GM19397 (cell line): ENCODE results near the gene TTLL8.

Experiments
- ATAC-seq: cut with Tn5 transposase; IDR thresholded peaks from one replicate; pipeline ENCODE4 v1.9.1; 2021; ENCODE audit warnings: mild to moderate bottlenecking, moderate library complexity; ENCODE audit not compliant: unreplicated experiment

The TTLL8 gene

DNA sequence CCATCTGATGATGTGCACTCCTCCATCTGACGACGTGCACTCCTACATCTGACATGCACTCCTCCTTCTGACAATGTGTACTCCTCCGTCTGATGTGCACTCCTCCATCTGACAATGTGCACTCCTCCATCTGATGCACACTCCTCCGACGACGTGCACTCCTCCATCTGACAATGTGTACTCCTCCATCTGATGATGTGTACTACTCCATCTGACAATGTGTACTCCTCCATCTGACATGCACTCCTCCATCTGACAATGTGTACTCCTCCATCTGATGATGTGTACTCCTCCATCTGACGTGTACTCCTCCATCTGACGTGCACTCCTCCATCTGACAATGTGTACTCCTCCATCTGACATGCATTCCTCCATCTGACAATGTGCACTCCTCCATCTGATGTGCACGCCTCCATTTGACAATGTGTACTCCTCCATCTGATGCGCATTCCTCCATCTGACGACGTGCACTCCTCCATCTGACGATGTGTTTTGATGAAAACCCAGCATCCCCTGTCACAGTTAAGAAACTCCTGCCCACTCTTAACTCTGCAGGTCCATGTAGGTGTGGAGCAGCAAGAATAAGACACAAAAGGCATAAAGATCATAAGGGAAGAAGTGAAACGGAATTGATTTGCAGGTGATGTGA is 35.8 kb downstream of the TTLL8 start:
- ATAC-seq = no peak

DNA sequence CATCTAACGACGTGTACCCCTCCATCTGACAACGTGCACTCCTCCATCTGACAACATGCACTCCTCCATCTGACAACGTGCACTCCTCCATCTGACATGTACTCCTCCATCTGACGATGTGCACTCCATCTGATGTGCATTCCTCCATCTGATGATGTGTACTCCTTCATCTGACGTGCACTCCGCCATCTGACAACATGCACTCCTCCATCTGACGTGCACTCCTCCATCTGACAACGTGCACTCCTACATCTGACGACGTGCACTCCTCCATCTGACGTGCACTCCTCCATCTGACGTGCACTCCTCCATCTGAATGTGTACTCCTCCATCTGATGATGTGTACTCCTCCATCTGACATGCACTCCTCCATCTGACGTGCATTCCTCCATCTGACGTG is 37.5 kb downstream of the TTLL8 start:
- ATAC-seq = no peak

DNA sequence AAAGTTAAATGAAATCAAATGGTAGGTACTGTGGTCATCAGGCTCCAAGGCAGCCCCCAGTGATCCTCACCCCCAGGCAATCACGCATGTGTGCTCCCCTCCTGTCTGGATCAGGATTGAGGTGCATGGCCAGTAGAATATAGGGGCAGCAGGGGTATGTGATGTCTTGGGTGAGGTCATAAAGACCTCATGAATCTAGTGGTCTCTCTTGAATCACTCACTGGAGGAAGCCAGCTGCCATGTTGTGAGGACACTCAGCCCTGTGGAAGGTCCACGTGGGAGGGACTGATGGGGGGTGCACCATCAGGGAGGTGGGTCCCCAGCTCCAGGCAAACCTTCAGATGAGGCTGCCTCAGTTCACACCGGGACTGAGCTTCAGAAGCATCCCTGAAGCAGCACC is 38.8 kb downstream of the TTLL8 start:
- ATAC-seq = no peak

DNA sequence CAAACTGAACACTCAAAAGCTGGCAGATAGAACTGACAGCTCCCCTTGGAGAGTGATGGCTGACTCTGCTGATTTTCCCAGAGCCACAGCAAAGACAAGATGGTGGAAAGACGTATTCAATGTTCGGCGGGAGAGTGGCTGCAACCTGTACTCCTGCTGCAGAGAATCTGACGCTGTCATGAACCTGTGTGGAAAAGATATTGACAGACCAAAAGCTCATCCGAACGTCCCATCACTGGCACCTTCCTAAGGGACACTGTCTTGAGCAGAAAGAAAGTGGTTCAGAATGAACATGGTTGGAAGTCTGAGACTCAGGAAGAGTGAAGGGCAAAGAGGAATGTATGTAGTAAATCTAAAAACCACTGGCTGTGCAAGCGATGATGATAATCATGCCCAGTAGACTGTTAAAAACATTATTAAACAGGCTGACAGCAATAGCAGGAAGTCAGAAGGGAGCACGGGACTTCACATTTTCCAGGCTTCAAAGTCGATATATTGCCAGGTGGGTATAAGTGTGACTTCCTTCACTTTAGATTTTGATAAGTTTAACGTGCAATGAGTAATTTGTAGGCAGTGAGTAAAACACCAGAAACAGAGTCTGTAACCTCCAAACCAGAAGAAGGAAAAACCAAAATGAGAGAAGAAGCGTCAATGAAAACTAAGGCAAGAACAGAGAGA is 39.4 kb downstream of the TTLL8 start:
- no peak for ATAC-seq

DNA sequence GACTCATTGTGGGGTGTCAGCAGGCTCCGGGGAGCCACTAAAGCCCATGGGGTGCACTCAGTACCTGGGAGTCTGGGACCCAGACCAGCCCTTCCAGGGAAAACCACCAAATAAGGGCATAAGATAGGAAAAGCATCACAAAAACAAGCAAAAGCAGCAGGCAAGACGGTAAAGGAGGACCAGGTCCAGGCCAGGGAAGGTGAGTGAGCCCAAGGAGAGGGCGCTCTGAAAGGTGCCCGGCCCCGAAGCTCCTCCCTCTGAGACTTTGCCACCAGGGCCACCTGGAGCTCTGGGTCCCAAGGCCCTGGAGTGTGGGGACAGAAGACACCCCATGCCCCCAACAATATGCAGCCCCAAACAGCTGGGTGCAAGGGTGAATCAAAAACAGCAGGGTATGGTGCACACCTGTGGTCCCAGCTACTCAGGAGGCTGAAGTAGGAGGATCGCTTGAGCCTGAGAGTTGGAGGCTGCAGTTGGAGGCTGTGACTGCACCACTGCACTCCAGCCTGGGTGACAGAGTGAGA is 40.3 kb downstream of the TTLL8 start:
- no peak for ATAC-seq

DNA sequence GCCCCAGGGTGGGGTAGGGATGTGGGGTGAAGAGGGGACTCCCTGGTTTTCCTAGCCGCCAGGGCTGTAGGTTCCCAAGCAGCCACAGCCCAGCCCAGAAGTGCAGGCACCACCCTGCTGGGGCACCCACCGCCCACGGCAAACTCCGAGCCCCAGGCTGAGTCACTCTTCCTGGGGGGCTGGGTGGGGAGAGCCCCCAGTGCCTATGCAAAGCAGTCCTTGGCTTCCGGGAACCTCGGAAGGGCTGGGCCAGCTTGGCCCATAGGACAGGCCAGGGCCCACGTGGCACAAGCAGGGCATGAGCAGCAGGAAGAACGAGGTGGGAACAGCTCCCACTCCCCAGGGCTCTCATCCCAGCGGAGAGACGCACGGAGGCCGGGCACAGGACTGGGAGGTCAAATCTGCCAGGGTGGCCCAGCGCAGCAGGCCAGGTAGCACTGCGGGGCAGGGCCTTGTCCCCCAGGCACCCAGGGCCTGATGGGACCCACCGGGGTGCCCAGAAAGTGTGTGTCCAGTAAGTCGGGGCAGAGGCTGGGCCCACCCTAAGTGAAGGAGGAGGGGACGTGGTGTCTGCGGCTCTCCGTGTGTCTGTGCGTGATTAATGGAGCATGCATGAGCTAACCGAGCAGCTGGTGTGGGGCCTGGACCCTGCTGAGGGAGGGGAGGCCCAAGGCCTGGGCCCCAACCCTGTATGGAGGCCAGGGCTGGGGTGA is 41.0 kb downstream of the TTLL8 start:
- no peak for ATAC-seq

DNA sequence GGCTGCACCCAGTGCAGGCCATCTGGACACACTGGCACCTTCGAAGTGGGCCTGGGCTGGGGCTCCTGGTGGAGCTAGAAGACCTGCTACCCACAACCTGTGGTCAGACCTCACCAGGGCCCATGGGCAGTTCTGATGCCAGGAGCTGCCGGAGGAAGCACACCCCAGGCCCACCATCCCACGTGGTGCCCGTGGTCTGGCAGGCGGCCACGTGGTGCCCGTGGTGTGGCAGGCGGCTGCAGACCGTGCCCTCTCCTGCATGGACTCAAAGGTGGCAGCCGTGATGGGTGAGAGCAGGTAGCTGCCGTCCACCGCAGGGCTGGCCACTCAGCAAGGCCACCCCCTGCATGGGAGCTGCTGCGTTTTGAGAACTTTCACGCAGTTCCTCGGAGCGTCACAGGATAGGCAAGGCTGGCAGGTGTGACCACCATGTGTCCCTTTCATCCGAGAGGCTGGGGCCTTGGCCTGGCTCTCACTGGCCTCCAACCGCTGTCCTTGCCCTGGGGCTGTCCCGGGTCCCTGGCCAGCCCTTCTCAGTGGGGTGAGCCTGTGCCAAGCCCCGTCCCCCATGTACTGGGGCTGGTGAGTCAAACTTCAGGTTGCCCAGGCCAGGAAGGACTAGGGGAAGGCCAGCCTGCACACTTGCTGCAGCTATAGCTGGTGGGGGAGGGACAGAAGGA is 41.6 kb downstream of the TTLL8 start:
- no peak for ATAC-seq

DNA sequence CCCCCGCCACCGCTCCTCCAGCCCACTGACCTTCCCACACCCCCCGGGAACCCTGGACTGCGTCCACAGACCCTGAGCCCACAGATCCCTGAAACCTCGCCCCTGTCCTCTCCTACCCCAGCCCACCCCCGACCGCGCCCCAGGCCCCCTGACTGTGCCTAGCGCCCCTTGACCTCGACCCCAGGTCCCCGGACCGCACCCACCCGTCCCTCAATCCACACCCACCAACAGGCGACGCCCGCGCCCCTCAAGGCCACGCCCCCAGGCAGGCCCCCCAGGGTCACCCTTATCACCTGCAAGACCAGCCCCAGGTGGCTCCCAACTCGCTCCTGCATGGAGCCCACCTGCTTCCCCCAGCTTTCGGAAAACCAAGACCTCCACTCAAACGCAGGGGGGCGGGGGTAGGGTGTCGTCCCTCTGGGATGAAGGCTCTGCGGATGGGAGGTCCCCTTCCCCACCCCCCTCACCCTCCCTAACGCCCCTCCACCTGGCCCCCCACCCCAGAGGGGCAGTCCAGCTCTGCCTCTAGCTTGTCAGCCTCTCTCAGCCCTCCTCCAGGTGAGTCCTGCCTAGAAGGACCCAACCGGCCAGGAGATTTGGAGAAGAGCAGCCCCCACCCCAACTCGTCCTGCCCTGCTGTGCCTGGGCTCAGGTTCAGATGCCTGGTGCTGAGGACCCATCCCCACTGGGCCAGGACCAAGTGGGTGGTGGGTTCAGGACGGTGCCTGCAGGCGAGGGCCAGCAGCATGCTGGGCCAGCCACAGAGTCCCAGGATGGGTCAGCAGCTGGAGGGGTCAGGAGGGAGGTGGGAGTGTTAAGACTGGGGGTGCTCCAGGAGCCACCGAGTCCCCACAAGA is 42.4 kb downstream of the TTLL8 start:
- ATAC-seq = no peak

DNA sequence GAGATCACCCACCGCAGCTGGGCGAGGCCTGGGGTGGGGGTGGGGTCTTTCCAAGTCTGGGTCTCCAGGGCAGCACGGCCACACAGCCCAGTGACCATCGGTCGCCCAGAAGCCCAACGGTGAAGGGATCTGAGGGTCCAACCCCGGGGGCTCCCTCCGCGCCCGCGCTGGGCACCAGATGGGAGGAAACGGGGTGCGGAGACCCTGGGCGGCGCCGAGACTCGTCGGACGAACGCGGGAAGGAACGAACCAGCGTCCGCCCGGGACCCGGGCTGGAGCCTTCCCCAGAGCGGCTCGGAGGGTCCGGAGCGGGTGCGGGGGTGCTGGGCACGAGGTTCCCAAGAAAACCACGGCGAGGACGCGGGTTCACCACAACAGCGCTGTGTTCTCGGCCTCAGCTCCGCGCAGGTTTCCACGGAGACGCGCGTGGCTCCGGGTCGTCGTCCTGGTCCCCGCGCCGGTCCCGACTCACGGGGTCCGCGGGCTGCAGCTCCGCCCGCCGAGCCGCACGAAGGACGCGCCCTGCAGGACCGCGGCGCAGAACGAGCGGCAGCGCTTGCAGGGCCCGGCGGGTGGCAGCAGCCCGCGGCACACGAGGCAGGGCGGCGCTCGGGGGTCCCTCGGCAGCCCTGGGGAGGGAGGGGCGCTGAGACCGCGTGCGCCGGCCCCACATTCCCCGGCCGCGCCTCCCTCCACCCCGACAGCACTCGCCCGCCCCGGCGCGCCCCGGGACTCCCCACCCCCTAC is 43.3 kb downstream of the TTLL8 start:
- ATAC-seq = no peak

DNA sequence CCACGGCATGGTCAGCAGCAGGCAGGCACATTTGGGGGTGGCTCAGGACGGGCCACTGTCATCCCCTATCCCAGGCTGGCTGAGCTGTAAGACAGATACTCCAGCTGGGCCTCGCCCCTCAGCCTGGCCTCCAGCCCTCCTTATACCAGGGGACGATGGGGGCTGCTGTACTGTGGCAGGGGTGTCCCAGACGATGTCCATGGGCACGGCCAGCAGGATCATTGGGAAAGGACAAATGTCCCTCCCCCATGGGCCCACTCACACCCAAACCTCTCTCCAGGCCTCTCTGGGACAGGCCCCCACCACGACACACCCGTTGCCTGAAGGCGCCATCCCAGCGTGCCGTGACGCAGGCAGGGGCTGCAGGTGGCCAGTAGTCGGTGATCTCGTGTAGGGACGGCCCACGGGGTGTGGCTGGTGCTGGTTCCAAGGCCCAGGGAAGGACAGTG is 44.0 kb downstream of the TTLL8 start:
- ATAC-seq = no peak

DNA sequence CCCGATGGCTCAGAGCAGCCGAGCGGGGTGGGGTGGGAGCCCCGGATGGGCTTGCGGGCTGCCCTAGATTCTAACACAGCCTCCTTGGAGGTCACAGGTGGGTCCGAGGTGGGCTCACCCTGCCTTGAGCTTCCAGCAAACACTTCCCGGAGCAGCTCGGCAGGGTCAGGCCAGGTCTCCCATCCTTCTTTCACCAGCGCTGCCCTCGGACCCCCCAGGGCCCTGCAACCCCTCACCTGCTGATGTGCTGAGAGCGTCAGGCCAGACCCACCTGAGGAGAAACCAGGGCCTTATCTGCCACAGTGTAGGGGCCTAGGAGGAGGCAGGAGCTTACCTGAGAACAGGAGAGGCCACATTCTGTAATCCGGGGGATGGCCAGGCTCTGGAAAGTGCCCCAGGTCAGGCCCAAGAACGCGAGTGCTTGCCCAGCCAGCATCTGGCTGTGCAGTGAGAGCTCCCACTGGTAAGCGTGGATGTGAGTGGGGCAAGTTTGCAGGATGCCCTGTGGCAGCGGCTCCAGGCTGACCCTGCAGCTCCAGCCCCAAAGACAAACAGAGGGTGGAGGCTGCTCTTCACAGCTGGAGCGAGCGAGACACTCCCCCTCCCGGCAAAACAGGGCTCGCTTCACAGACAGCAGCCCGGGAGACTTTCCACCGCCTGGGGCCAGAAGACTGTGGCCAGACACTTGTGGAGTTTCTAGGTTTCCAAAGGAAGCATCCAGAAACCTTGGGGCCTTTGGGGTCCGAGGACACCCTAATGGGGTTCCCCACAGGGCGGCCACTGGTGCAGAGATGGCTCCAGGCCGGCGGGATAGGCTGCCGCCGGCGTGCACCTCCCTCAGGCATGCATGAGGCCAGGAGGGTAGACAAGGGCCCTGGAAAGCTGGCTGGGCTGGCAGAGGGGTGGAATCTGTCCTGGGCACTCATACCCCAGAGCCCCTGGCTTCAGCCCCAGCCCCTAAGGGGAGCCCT is 45.6 kb downstream of the TTLL8 start, which contains the start of gene IL17REL:
Gene IL17REL (minus strand): TSS at position 555 of the 971 bp plus-strand sequence. CDS start 119 bp downstream, at position 436.
- no peak for ATAC-seq

DNA sequence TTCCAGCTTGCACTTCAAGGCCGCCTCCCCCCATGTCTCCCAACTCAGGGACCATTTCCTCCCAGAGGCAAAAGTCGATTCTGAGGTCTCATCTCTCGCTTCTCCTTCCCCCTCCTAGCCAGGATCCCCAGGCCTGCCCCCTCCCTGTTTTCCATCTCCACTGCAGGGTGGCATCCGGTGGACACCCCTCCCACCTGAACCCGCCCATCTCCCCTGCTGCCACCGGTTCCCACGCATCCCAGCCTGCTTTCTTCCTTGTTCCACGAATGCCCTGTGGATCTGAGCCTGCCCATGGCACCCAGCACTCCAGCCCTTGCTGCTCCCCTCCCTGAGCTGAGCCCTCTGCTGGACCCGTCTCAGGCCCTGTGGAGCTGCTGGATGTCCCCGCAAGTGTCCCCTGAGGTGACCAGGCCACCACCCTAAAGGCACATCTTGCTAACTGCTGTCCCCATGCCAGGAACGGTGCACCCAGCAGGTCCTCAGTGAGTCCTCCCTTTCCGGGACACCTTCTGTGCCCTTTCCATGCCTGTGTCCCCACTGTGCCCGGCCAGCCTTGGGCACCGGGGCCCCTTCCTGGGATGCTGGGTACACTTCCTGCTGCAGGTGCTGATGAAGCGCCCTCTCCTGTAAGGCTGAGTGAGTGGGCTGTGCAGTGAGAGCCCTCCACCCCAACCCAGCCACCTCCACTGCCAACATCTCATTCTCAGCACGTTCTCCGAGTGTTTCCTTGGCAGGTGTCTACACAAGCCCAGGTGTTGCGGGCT is 46.5 kb downstream of the TTLL8 start:
- ATAC-seq = no peak

DNA sequence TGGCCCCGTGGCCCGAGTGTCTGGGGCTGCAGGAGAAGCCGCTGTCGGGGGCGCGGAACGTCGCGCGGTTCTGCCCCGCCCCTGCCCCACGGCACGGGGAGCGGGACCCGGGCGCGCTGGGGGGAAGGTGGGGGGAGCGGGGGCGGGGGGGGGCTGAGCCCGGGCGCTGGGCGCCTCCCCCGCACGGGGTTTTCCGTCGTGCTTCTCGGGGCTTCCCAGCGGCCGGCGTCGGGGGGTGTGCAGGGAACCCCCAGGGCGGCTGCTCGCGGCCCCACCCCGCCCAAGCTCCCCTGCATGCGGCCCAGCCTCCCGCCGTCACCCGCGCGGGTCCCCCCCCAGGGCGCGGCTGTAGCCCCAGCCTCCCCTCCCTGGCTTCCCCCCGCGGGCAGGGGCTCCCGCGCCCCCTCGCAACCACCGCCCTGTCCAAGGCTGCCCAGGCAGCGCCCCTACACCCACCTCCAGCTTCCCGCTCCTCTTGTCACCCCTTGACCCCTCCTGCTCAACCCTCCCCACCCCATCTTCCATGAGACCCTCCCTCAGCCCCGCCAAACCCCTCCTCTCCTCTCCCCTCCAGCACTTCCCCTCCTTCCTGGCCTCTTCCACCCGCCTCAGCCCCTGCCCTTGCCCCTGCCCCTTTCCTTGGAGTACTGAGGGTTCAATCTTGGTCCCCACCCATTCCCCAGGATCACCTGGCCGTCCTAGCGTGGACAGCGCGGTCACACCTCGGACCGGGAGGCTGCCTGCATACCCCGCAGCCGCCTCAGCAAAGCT is 47.2 kb downstream of the TTLL8 start:
- no peak for ATAC-seq

DNA sequence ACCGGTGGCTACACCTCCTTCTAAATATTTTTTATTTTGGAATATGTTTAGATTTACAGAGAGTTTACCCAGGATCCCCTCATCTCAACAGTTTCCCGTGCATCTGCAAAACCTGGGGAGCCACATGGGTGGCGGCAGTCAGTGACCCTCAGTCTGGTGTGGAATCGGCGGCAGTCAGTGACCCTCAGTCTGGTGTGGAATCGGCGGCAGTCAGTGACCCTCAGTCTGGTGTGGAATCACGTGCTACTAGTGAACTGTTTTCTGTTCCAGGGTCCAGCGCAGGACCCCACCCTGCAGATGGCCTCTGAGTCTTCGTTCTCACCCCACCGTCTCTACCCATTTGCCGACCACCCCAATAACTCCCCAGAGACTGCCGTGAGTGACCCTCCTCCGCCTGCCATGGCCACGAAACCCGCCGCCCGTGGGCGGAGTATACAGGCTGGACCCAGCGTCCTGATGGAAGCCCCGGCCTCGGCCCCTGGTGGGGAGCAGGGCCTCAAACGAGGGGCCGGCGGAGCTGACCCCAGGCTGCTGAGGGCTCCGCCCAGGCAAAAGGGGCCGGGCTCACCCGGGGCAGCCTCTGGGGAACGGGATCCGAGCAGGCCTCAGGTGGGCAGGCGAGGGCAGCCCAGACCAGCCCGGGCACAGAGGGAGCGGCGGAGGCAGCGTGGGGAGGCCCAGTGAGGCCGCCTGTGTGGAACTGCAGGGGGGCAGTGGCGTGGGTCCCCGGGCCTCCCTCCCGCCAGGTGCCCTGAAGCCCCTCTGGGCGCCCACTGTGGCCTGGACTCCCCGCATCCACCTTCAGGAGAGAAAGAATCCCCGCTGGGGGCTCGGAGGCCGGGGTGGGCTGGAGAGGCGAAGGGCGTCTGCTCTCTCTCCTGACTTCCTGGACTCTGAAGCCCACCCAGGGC is 48.1 kb downstream of the TTLL8 start:
- no peak for ATAC-seq

DNA sequence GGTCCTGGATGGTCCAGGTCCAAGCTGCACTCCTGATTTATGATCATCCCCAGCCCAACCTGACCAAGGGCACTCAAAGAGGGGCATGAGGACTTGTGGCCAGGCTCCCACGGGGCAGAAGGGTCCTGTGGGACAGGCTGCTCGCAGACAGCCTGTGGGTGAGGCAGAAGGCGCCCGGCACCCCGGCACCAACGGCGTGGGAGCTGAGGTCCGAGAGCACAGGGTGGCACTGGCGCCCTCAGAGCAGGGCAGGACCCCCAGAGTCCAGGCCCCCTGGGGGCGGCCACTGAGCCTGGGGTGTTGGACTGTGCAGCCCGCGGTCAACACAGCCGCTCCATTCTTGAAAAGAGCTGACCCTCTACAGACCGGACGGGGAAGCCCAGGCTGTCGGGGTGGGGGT is 48.8 kb downstream of the TTLL8 start:
- ATAC-seq = no peak
